A673 (cell line): ENCODE data around the gene ARHGAP15. TPM values are rescaled to one million over a fixed set of nuclear protein-coding genes. Genes with fewer than 3 reads are reported as not detected.

Experiments used
- BruUV-seq: library from RNA; stranded (reverse); fragments of 400-500 nt; replicated peaks from 2 replicates; lab custom pipeline; 2021; lab: Mats Ljungman, UMichigan
- CTCF ChIA-PET: fragments of 300-600 bp; sonication (Branson Sonifier 250); formaldehyde crosslinking; loops from one replicate; lab custom pipeline; 2022; ENCODE audit warnings: antibody characterized with exemption; lab: Charles Lee
- POLR2A ChIA-PET: fragments of 300-600 bp; sonication (Branson Sonifier 250); formaldehyde crosslinking; loops from one replicate; lab custom pipeline; 2022; ENCODE audit warnings: antibody characterized with exemption; ENCODE audit not compliant: low non-redundant PET; lab: Charles Lee
- DNase-seq: peaks from one replicate; pipeline ENCODE4 v3.0.0-alpha.2; 2015; ENCODE audit warnings: low spot score
- H3K27ac ChIP-seq: fragments of 200-600 bp; sonication (generic); 2 replicates; pipeline ENCODE4 v1.5.1; 2016; ENCODE audit warnings: mixed run types, low read depth, mild to moderate bottlenecking, mixed read lengths, antibody characterized with exemption, low read length; ENCODE audit not compliant: poor library complexity, severe bottlenecking
- H3K27me3 ChIP-seq: fragments of 200-600 bp; sonication (generic); replicated peaks from 2 replicates; pipeline ENCODE4 v1.6.1; 2017; ENCODE audit warnings: mixed run types, low read depth, mild to moderate bottlenecking, mixed read lengths, antibody characterized with exemption, low read length; ENCODE audit not compliant: insufficient read depth, poor library complexity
- H3K36me3 ChIP-seq: fragments of 200-600 bp; sonication (generic); 2 replicates; pipeline ENCODE4 v1.6.1; 2016; ENCODE audit warnings: mixed run types, mild to moderate bottlenecking, mixed read lengths, antibody characterized with exemption, low read length; ENCODE audit not compliant: insufficient read depth, poor library complexity, severe bottlenecking
- H3K4me1 ChIP-seq: fragments of 200-600 bp; sonication (generic); 2 replicates; pipeline ENCODE4 v1.6.1; 2017; ENCODE audit warnings: mixed run types, mild to moderate bottlenecking, mixed read lengths, antibody characterized with exemption, low read length; ENCODE audit not compliant: insufficient read depth, poor library complexity, severe bottlenecking
- H3K4me3 ChIP-seq: fragments of 200-600 bp; sonication (generic); 2 replicates; pipeline ENCODE4 v1.5.1; 2016; ENCODE audit warnings: low read depth, mixed run types, mild to moderate bottlenecking, mixed read lengths, low read length; ENCODE audit not compliant: poor library complexity, severe bottlenecking
- H3K9me3 ChIP-seq: fragments of 200-600 bp; sonication (generic); 2 replicates; pipeline ENCODE4 v1.6.1; 2016; ENCODE audit warnings: mixed run types, low read depth, mild to moderate bottlenecking, mixed read lengths, antibody characterized with exemption, low read length; ENCODE audit not compliant: poor library complexity, severe bottlenecking
- EZH2 ChIP-seq: fragments of 200-600 bp; sonication (generic); IDR thresholded peaks from 2 replicates; pipeline ENCODE4 v1.6.1; 2017; ENCODE audit warnings: borderline replicate concordance, low read depth, mild to moderate bottlenecking, mixed read lengths, antibody characterized with exemption, low read length; ENCODE audit not compliant: poor library complexity, severe bottlenecking
- intact Hi-C: fragments of 100-400 bp; cut with micrococcal nuclease; formaldehyde crosslinking; loops from one replicate; pipeline ENCODE4 v1.10.0; 2022; ENCODE audit not compliant: unreplicated experiment
- total RNA-seq: library from RNA; stranded (reverse); gene quantifications from 2 replicates; pipeline ENCODE4 v1.2.3, GENCODE V29; 2021
- TF ChIP-seq, protein P1 (sequence below): fragments of 300-800, 200-600 bp; sonication (generic); conservative IDR thresholded peaks from 2 replicates; pipeline ENCODE4 v1.5.1; 2017; ENCODE audit warnings: low read depth, mild to moderate bottlenecking, antibody characterized with exemption, low read length, moderate library complexity, mixed read lengths

ARHGAP15 gene
- total RNA-seq, 1 experiment from 2014 or later = not detected

DNA sequence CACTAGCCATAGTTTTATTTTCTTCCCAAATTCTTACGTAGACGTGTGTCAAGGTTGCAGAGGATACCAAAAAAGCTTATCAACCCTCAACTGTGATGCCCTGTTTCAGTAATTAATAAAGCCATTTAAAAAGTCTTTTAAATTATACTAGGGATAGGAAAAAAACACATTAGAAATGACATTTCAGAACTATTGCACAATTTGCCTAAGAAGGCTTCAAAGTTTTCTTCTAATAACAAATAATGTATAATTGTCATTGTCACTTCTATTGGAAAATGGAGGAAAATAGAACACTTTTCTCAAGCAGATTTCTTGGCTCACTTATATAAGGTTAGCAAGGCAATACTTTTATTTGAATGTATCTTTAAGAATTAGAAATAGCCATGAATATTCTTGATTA is 253.8 kb downstream of the ARHGAP15 start:
- Histone ChIP-seq H3K4me1 (no peaks in the 10 kb centered on the region), H3K36me3 (no peaks in the 10 kb centered on the region), H3K27me3 (no peaks in the 10 kb centered on the region), H3K27ac (no peak overlapping the region), H3K9me3 (no peaks in the 10 kb centered on the region), H3K4me3 (no peak overlapping the region)
- CTCF ChIA-PET = no interaction called here
- intact Hi-C loops = no loop called here
- BruUV-seq = no TSS peak
- POLR2A ChIA-PET = no interaction called here
- TF ChIP-seq, protein P1, sequence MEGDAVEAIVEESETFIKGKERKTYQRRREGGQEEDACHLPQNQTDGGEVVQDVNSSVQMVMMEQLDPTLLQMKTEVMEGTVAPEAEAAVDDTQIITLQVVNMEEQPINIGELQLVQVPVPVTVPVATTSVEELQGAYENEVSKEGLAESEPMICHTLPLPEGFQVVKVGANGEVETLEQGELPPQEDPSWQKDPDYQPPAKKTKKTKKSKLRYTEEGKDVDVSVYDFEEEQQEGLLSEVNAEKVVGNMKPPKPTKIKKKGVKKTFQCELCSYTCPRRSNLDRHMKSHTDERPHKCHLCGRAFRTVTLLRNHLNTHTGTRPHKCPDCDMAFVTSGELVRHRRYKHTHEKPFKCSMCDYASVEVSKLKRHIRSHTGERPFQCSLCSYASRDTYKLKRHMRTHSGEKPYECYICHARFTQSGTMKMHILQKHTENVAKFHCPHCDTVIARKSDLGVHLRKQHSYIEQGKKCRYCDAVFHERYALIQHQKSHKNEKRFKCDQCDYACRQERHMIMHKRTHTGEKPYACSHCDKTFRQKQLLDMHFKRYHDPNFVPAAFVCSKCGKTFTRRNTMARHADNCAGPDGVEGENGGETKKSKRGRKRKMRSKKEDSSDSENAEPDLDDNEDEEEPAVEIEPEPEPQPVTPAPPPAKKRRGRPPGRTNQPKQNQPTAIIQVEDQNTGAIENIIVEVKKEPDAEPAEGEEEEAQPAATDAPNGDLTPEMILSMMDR = no peak
- TF ChIP-seq EZH2 = no peak
- no peak for DNase-seq

GRCh38 chr2:143384111-143384510 is 254.9 kb downstream of the ARHGAP15 start:
- TF ChIP-seq, protein P1 = no peak
- TF ChIP-seq EZH2 = no peak
- H3K27me3 ChIP-seq = no peaks in the 10 kb centered on the region
- H3K36me3 ChIP-seq = no peaks in the 10 kb centered on the region
- ChIA-PET POLR2A (no interaction called here), CTCF (interaction anchor here (0.6 kb wide), 1 partner anchor 215 kb away, joined by 4 read pairs; no protein-coding TSS in a partner anchor)
- no peaks in the 10 kb centered on the region for H3K9me3 ChIP-seq
- intact Hi-C loops = no loop called here
- no peak overlapping the region for H3K27ac ChIP-seq
- DNase-seq = no peak
- H3K4me3 ChIP-seq = no peak overlapping the region
- H3K4me1 ChIP-seq = no peaks in the 10 kb centered on the region
- BruUV-seq = no TSS peak

DNA sequence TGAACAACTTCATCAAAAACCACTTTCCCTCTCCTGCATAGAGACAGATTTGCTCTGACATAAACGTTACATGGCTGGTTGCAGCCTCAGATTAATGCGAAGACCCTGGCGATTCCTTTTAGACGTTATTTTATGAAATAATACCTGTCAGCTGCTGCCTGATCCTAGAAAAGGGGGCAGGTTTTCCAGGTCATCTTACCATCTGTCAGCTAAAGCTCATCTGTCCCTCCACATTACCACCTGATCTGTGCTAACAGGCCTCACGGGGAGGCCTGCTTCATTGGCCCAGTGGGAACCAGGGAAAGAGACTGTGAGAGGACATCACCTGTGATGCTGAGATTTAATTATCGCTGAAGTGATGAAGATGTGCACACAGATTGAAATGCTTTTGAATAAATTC is 261.0 kb downstream of the ARHGAP15 start:
- Histone ChIP-seq H3K27me3 (no peaks in the 10 kb centered on the region), H3K36me3 (no peaks in the 10 kb centered on the region), H3K9me3 (no peaks in the 10 kb centered on the region), H3K27ac (no peak overlapping the region), H3K4me1 (no peaks in the 10 kb centered on the region), H3K4me3 (no peak overlapping the region)
- intact Hi-C loops = no loop called here
- TF ChIP-seq EZH2 = no peak
- TF ChIP-seq, protein P1 = no peak
- BruUV-seq = no TSS peak
- CTCF ChIA-PET = no interaction called here
- DNase-seq = no peak
- POLR2A ChIA-PET = no interaction called here
